HG02759 (cell line): ENCODE results near the gene EP400.

ENCODE experiments used
- ATAC-seq: cut with Tn5 transposase; IDR thresholded peaks from one replicate; pipeline ENCODE4 v1.9.1; 2021; ENCODE audit warnings: mild to moderate bottlenecking, moderate library complexity; ENCODE audit not compliant: unreplicated experiment

EP400 gene

DNA sequence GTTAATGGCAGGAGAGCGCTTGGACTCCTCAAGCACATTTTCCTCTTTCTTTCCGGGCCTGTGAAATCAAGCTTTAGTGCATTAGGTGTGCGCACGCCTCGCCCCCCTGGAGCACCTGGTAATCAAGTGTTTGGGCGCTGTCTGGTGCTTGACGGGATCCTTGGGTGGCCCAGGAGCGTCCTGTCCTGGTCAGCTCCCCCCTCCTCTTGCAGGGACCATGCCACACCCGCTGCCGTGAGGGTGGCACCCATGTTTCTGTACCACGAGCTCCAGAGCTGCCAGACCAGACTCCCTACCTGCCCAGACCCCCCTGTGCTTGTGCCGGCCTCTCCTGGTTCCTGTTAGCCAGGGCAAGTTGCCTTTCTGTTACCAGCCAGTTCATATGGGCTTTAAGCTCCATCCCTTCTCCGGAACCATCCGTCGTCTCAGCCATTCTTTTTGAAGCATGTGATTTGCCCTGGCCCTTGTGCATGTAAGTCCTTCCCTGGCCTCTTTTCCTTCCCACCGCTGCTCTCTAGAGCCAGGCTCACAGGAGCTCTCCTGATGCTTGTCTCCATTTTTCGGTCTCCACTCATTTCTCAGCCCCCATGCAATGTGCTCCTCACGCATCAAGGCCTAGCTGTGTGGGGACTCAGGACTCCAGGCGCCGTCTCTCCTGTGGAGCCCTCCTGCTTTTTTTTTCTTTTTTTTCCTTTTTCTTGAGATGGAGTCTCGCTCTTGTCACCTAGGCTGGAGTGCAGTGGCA is 66.1 kb downstream of the EP400 start:
- ATAC-seq = no peak

DNA sequence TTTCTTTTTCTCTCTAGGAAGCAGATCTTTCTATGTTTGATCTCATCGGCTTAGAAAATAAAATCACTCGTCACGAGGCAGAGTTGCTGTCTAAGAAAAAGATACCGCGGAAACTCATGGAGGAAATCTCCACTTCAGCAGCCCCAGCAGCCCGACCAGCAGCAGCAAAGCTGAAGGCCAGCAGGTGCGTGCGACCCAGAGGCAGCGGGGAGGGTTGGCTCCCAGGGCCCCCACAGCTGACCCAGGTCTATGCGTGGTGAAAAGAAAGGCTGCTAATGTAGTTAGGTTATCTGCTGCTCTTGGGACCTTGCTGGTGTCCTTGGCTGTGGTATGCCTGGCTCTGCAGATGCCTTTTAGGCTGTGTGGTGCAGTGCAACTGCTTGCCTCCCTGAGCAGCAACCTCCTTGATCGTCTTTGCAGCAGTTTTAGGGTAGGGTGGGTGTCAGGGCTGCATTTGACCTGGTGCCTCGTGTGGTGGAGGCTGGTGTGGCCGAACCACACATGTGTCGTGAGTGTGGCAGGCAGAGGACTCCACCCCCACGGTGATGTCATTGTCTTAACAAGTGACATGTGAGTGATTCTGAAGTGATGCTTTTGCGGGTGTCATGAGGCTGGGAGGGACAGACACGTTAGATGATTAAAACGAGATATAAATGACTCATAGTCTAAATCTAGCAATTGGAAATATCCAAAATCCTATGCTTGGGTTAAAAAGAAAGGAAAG is 68.6 kb downstream of the EP400 start:
- ATAC-seq = no peak

DNA sequence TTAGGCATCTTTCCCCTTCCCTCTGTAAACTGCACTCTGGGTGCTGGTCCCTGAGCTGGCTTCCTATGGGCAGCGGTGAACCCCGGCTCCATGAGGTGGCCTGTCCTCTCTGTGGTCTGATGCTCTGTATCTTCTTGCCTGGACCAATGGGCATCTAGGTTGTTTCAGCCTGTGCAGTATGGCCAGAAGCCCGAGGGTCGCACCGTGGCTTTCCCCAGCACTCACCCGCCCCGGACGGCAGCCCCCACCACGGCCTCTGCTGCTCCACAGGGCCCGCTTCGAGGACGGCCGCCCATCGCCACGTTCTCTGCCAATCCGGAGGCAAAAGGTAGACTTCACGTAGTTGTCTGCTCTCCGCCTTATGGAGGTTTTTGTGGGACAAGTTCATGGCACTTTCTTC is 70.1 kb downstream of the EP400 start:
- no peak for ATAC-seq

- ATAC-seq = no peak
These were observed 70.5 kb downstream of the EP400 start for GRCh38 chr12:132020292-132020691.

DNA sequence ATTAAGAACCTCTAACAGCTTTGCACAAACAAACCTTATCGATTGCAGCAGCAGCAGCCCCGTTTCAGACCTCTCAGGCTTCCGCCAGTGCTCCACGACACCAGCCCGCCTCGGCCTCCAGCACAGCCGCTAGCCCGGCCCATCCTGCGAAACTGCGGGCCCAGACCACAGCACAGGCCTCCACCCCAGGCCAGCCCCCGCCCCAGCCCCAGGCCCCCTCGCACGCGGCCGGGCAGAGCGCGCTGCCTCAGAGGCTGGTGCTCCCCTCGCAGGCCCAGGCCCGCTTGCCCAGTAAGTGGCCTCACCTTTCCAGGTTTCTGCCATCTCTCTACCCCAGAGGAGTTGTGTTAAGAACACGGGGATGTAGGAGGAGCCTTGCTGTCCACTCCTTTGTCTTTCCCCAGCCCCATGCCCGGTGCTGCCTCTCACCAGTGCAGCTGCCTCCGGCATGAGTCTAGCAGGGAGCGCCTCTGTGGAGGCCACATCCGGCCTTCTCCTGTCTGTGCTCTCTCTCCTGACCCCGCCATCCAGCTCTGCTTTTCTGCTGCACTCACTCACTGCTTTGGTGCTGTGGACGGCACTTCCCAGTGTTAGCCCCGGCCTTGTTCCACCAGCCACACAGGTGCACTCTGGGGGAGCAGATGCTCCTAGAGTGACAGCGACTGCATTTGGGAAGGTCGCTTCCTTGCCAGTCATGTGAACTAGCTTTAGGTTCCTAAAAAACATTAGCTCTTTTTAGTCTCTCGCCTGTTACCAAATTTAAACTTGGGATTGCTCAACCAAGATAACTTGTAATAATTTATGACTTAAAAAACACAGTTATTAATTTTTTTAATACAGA is 71.5 kb downstream of the EP400 start:
- no peak for ATAC-seq

DNA sequence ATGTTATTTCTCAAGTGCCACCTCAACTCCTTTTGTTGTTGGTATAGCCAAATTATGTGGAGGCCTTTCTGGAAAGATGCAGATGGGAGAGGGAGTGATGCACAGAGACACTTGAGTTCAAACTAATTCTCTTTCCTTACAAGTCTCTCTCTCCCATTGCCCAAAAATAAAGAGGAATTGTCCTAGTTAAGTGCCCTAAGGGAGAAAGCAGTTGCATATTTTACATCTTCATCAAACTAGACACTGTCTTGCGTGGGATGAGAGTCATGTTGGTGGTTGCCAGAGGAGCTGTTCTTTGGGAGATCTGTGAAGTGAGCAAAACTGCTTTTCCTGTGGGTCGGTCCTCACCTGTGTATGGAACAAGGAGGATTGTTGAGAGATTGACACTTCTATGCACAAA is 72.2 kb downstream of the EP400 start:
- ATAC-seq = no peak

DNA sequence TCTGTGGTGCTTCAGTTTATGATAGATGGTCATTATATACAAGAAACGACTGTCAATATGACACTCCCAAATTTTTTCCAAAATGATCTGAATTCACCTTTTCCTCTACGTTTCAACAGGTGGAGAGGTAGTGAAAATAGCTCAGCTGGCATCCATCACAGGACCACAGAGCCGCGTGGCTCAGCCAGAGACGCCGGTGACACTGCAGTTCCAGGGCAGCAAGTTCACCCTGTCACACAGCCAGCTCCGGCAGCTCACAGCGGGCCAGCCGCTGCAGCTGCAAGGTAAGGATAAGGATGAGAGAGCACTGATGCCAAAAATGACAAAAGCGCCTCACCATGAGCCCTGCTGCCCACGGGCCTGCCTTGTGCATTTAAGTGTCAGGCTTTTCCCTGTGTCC is 73.9 kb downstream of the EP400 start:
- no peak for ATAC-seq

- no peak for ATAC-seq
These were observed 75.0 kb downstream of the EP400 start for GRCh38 chr12:132024758-132025157.

- ATAC-seq = no peak
These were observed 75.8 kb downstream of the EP400 start for GRCh38 chr12:132025526-132025925.

GRCh38 chr12:132026061-132026795 is 76.5 kb downstream of the EP400 start:
- no peak for ATAC-seq

- ATAC-seq = no peak
These were observed 77.2 kb downstream of the EP400 start for GRCh38 chr12:132026796-132027500.

- no peak for ATAC-seq
These were observed 77.9 kb downstream of the EP400 start for GRCh38 chr12:132027636-132028035.

DNA sequence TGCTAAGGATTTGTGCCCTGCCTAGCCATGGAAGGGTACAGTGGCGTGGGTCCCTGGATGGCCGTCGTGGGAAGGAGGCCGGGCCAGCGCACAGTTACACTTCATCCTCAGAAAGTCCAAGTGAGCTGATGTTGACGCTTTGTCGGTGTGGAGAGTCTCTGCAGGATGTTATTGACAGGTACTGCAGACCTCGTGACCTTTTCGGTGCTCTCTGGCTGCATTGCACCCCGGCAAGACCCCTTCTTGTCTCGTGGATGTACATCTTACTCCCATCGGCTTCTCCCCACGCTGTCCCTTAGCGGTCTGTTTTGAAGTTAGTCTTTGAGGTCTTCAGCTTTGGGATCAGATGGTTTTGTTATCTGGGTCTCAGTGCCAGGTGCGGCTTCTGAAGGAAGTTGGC is 78.4 kb downstream of the EP400 start:
- no peak for ATAC-seq

DNA sequence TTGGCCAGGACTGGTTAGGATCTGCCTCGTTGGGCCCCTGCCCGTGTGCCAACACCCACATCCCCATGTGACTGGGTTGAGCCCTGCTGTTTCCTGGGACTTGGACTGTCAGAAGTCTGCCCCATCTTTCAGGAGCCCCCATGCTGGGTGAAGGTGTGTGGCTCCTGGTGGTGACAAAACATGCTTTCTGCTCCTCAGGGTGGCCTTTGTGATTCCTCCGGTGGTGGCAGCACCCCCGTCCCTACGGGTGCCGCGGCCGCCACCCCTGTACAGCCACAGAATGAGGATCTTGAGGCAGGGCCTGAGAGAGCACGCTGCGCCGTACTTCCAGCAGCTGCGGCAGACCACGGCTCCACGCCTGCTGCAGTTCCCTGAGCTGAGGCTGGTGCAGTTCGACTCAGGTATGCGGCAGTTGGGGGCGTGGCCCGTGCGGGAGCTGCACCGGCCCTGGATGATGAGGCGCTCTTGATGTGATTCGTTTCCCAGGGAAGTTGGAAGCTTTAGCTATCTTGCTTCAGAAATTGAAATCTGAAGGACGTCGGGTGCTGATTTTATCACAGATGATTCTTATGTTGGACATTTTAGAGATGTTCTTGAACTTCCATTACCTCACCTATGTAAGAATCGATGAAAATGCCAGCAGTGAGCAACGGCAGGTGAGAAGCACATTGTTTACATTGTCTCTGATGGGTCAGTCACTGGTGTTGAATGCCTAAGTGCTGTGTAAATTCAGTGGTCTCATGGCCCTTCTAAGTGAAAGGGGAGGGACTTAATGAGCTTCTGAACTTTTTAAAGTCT is 80.0 kb downstream of the EP400 start:
- ATAC-seq = no peak

DNA sequence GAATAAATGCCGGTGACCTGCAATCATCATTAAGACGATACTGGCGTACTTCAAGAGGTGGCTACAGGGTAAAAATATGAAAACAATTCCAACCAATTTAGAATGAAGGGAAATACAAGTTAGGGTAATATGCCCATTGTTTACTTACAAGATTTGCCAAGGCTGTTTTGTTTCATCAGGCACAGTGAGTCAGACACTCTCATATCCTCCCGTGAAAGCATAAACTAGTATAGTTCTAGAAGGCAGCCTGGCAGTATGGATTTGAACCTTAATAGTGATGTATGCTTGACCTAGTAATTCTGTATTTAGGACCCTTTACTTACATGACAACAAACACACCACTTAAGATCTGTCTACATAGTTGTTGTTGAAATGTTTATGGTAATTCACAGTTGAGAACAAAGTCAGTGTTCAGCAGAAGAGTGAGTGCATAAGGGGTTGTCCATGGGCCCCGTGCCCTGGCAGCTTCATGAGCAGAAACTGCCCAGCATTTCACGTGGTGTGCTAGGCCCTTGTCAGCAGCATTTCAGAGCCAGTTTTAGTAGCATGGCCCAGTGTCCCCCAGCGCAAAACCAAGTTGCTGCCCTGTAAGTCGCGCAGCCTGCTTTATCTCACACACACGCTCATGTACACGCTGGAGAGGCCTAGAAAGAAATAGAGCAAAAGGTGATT is 80.8 kb downstream of the EP400 start:
- no peak for ATAC-seq

DNA sequence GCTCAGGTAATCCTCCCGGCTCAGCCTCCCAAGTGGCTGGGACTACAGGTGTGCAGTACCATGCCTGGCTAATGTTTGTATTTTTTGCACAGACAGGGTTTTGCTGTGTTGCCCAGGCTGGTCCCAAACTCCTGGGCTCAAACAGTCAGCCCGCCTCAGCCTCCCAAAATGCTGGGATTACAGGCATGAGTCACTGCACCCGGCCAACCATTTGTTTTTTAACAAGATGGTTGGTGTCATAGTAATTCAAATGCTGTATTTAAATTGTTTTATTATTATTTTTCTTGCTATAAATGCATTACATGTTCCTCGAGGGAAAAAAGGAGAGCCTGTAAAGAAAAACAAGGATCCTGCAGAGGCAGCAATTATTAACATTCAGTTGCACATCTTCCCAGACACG is 83.9 kb downstream of the EP400 start:
- ATAC-seq = no peak

DNA sequence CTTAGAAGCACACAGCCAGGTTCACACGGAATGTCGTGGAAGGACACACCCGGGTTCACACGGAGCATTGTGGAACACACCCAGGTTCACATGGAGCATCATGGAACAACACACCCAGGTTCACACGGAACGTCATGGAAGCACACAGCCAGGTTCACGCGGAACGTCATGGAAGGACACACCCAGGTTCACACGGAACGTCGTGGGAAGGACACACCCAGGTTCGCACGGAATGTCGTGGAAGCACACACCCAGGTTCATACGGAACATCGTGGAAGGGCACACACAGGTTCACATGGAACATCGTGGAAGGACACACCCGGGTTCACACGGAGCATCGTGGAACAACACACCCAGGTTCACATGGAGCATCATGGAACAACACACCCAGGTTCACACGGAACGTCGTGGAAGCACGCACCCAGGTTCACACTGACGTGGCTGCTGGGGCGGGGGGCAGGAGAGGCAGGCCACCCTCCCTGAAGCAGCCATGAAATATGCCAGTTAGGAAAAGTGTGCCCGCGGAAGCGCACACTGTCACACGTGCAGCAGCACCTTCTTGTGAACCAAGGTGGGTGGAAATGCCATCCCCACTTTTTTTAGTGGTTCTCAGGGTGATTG is 86.4 kb downstream of the EP400 start:
- no peak for ATAC-seq

GRCh38 chr12:132040906-132041606 is 91.3 kb downstream of the EP400 start:
- ATAC-seq = no peak
